ENCODE measurements around the gene CPTP.

- TF ChIP-seq, protein P1, sequence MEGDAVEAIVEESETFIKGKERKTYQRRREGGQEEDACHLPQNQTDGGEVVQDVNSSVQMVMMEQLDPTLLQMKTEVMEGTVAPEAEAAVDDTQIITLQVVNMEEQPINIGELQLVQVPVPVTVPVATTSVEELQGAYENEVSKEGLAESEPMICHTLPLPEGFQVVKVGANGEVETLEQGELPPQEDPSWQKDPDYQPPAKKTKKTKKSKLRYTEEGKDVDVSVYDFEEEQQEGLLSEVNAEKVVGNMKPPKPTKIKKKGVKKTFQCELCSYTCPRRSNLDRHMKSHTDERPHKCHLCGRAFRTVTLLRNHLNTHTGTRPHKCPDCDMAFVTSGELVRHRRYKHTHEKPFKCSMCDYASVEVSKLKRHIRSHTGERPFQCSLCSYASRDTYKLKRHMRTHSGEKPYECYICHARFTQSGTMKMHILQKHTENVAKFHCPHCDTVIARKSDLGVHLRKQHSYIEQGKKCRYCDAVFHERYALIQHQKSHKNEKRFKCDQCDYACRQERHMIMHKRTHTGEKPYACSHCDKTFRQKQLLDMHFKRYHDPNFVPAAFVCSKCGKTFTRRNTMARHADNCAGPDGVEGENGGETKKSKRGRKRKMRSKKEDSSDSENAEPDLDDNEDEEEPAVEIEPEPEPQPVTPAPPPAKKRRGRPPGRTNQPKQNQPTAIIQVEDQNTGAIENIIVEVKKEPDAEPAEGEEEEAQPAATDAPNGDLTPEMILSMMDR (IDR thresholded peaks at IDR 0.05) = no peak
- TF ChIP-seq POLR2AphosphoS5 (IDR thresholded peaks at IDR 0.05; ENCODE audit: insufficient read depth in 1 of 2, low read depth in 1 of 2) = no peak
Measured at GRCh38 chr1:1356796-1357401, 32.3 kb downstream of the CPTP start.
